Measurements from ENCODE around the gene MAPKAP1. TPM values are rescaled to one million over a fixed set of nuclear protein-coding genes. Genes with fewer than 3 reads are reported as not detected.

MAPKAP1 gene
- total and polyA plus RNA-seq, 9 of the 15 experiments (the other 6 are each of a cell fraction or from before 2014, with no cell fraction given) = 2.6 to 82.1 (median 61.1) TPM

- no peak overlapping the region for H2AFZ ChIP-seq (ENCODE audit: low read depth, low read length)
- H4K20me1 ChIP-seq (replicated peaks; ENCODE audit: control insufficient read depth, insufficient read depth, low read length) = no peaks in the 10 kb centered on the region
- H3K9me1 ChIP-seq (ENCODE audit: control insufficient read depth, insufficient read depth, low read length) = no peaks in the 10 kb centered on the region
- intact Hi-C loops (cut with micrococcal nuclease) = no loop called here
- no peak overlapping the region for H3K9ac ChIP-seq (ENCODE audit: insufficient read depth in 1 of 2, low read depth in 2 of 2, low read length in 2 of 2)
- H3K4me1 ChIP-seq (replicated peaks in 1 of 2; ENCODE audit: control insufficient read depth in 2 of 2, insufficient read depth in 2 of 2, low read length in 2 of 2) = no peaks in the 10 kb centered on the region
- FAIRE-seq (no peak), DNase-seq (ENCODE audit: extremely low read depth in 1 of 4, low spot score in 3 of 4) (no peak), ATAC-seq (no peak)
- no TSS peak for BruUV-seq (replicated peaks)
- no peaks in the 10 kb centered on the region for H3K9me3 ChIP-seq (replicated peaks; ENCODE audit: control insufficient read depth, insufficient read depth, low read depth, low read length)
- no peaks in the 10 kb centered on the region for H3K27me3 ChIP-seq (ENCODE audit: control insufficient read depth in 2 of 2, insufficient read depth in 2 of 2, low read length in 2 of 2)
- no peak overlapping the region for H3K27ac ChIP-seq (ENCODE audit: extremely low read depth, low read depth, low read length)
- H3K36me3 ChIP-seq (ENCODE audit: control insufficient read depth, insufficient read depth, low read length) = no peaks in the 10 kb centered on the region
- CTCF ChIA-PET (ENCODE audit: low intra/inter-chr PET ratio) = no interaction called here
- TF ChIP-seq ZNF212 (CRISPR knock-in tag; IDR thresholded peaks at IDR 0.05) (no peak), ZNF586 (CRISPR knock-in tag; conservative IDR thresholded peaks at IDR 0.05) (no peak), CHD1 (IDR thresholded peaks at IDR 0.05; ENCODE audit: low read length) (no peak), HES1 (IDR thresholded peaks at IDR 0.05; ENCODE audit: low read depth) (no peak), BACH1 (tag; IDR thresholded peaks at IDR 0.05) (no peak), PHF21A (IDR thresholded peaks at IDR 0.05; ENCODE audit: borderline replicate concordance, low read depth) (no peak), ZNF695 (CRISPR knock-in tag; IDR thresholded peaks at IDR 0.05) (no peak), ZNF408 (CRISPR knock-in tag; IDR thresholded peaks at IDR 0.05; ENCODE audit: low read depth) (no peak), IRF9 (tag; IDR thresholded peaks at IDR 0.05) (no peak), NR2C1 (IDR thresholded peaks at IDR 0.05) (no peak), NR2C1 (tag; IDR thresholded peaks at IDR 0.05) (no peak), FOXP1 (CRISPR knock-in tag; IDR thresholded peaks at IDR 0.05) (no peak), CAMTA2 (CRISPR knock-in tag; conservative IDR thresholded peaks at IDR 0.05) (no peak), FUS (optimal IDR thresholded peaks at IDR 0.05; ENCODE audit: low read depth, low read length) (no peak), SLC30A9 (CRISPR knock-in tag; IDR thresholded peaks at IDR 0.05) (no peak), BRD4 (IDR thresholded peaks at IDR 0.05) (no peak), KLF1 (tag; IDR thresholded peaks at IDR 0.05) (no peak), PBX2 (CRISPR knock-in tag; IDR thresholded peaks at IDR 0.05; ENCODE audit: low read depth) (no peak), PBX2 (tag; conservative IDR thresholded peaks at IDR 0.05; ENCODE audit: low read depth) (no peak), ATF6 (CRISPR knock-in tag; IDR thresholded peaks at IDR 0.05) (no peak), NCOA1 (IDR thresholded peaks at IDR 0.05; ENCODE audit: low read depth) (no peak)
- no peak overlapping the region for H3K4me2 ChIP-seq (ENCODE audit: insufficient read depth, low read length)
- in situ Hi-C loops (cut with MboI) = no loop called here
- no peak overlapping the region for H3K4me3 ChIP-seq
- 60% methylated on average over 1 of the region's 1 CpG for WGBS (ENCODE audit: insufficient coverage, low coverage, missing lambda C conversion rate)
- POLR2A ChIA-PET = no interaction called here
- no peaks in the 10 kb centered on the region for H3K79me2 ChIP-seq (ENCODE audit: control insufficient read depth, insufficient read depth, low read length)
Observed at GRCh38 chr9:125494653-125494915, 212.4 kb downstream of the MAPKAP1 start.

Measured in K562 (cell line).